OCI-LY3 (cell line): ENCODE measurements around the gene ZNF627.

Source experiments
- EZH2phosphoT487 ChIP-seq: fragments of 200-600 bp; shearing (Covaris generic); IDR thresholded peaks from 2 replicates; pipeline ENCODE4 v1.6.1; 2018; ENCODE audit warnings: antibody characterized with exemption, mixed run types, low read depth
- TF ChIP-seq, protein P1 (sequence below): fragments of 200-600, 300-600 bp; sonication (generic); IDR thresholded peaks from 2 replicates; pipeline ENCODE4 v1.5.1; 2014; ENCODE audit warnings: antibody characterized with exemption, low read length, low read depth

DNA sequence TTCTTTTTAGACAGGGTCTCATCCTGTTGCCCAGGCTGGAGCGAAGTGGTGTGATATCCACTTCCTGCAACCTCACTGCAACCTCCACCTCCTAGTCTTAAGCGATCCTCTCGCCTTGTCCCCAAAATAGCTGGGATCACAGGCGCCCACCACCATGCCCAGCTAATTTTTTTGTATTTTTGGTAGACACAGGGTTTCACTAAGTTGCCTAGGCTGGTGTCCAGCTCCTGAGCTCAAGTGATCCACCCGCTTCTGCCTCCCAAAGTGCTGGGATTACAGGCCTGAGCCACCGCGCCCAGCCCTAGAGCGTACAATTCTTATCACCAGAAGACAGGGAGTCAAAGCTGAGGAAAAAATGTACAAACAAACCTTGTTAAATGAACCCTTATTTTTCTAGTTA, 33.8 kb upstream of the ZNF627 start:
- TF ChIP-seq EZH2phosphoT487: no peak
- TF ChIP-seq, protein P1, sequence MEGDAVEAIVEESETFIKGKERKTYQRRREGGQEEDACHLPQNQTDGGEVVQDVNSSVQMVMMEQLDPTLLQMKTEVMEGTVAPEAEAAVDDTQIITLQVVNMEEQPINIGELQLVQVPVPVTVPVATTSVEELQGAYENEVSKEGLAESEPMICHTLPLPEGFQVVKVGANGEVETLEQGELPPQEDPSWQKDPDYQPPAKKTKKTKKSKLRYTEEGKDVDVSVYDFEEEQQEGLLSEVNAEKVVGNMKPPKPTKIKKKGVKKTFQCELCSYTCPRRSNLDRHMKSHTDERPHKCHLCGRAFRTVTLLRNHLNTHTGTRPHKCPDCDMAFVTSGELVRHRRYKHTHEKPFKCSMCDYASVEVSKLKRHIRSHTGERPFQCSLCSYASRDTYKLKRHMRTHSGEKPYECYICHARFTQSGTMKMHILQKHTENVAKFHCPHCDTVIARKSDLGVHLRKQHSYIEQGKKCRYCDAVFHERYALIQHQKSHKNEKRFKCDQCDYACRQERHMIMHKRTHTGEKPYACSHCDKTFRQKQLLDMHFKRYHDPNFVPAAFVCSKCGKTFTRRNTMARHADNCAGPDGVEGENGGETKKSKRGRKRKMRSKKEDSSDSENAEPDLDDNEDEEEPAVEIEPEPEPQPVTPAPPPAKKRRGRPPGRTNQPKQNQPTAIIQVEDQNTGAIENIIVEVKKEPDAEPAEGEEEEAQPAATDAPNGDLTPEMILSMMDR: no peak
